IMR-90 (cell line): ENCODE data around the gene HEATR3. TPM values are rescaled to one million over a fixed set of nuclear protein-coding genes. Genes with fewer than 3 reads are reported as not detected.

Source experiments
- ATAC-seq: fragments of 200-7000 bp; cut with Tn5 transposase; 2 replicates; pipeline ENCODE4 v1.9.1; 2020; ENCODE audit warnings: low read depth, mild to moderate bottlenecking, moderate library complexity
- BruUV-seq: library from RNA; stranded (reverse); fragments of 400-500 nt; replicated peaks from 2 replicates; lab custom pipeline; 2021; lab: Mats Ljungman, UMichigan
- CTCF ChIA-PET: fragments of 300-600 bp; formaldehyde crosslinking; extraction: SDS; loops from one replicate; lab custom pipeline; 2021; ENCODE audit warnings: antibody characterized with exemption; lab: Yijun Ruan, JAX
- POLR2A ChIA-PET: fragments of 300-600 bp; sonication (Branson Sonifier 250); formaldehyde crosslinking; loops from one replicate; lab custom pipeline; 2022; ENCODE audit warnings: antibody characterized with exemption; ENCODE audit not compliant: unreplicated experiment; lab: Charles Lee
- DNase-seq: peaks from one replicate; pipeline ENCODE4 v3.0.0; 2013
- H2AFZ ChIP-seq: replicated peaks from 2 replicates; pipeline ENCODE3; 2013; ENCODE audit warnings: low read length, mild to moderate bottlenecking; ENCODE audit not compliant: poor library complexity
- H2AK5ac ChIP-seq: 2 replicates; pipeline ENCODE4 v1.6.1; 2013; ENCODE audit warnings: low read depth, low read length, inconsistent platforms
- H2AK9ac ChIP-seq: replicated peaks from 2 replicates; pipeline ENCODE3; 2013; ENCODE audit warnings: mild to moderate bottlenecking, low read depth, low read length, moderate library complexity; ENCODE audit not compliant: poor library complexity
- H2BK120ac ChIP-seq: 2 replicates; pipeline ENCODE4 v1.6.1; 2013; ENCODE audit warnings: low read depth, low read length, inconsistent platforms
- H2BK15ac ChIP-seq: 3 replicates; pipeline ENCODE4 v1.6.1; 2013; ENCODE audit warnings: low read depth, low read length, inconsistent platforms
- H2BK20ac ChIP-seq: 2 replicates; pipeline ENCODE4 v1.6.1; 2013; ENCODE audit warnings: low read depth, mild to moderate bottlenecking, inconsistent platforms, low read length, moderate library complexity
- H2BK5ac ChIP-seq: 2 replicates; pipeline ENCODE4 v1.6.1; 2013; ENCODE audit warnings: mild to moderate bottlenecking, low read depth, low read length, inconsistent platforms; ENCODE audit not compliant: poor library complexity, severe bottlenecking
- H3K14ac ChIP-seq: replicated peaks from 2 replicates; pipeline ENCODE4 v1.6.1; 2013; ENCODE audit warnings: low read depth, low read length, inconsistent platforms
- H3K18ac ChIP-seq: 2 replicates; pipeline ENCODE4 v1.6.1; 2013; ENCODE audit warnings: low read depth, low read length, control low read depth
- H3K23ac ChIP-seq: 2 replicates; pipeline ENCODE4 v1.6.1; 2013; ENCODE audit warnings: low read depth, low read length, inconsistent platforms
- H3K27ac ChIP-seq: 2 replicates; pipeline ENCODE4 v1.5.1; 2013; ENCODE audit warnings: mild to moderate bottlenecking, control low read depth, low read length; ENCODE audit not compliant: insufficient read depth
- H3K27me3 ChIP-seq: 2 replicates; pipeline ENCODE4 v1.6.1; 2013; ENCODE audit warnings: low read length; ENCODE audit not compliant: control insufficient read depth, insufficient read depth
- H3K36me3 ChIP-seq: 2 replicates; pipeline ENCODE4 v1.6.1; 2013; ENCODE audit warnings: low read length, mixed read lengths; ENCODE audit not compliant: control insufficient read depth, insufficient read depth
- H3K4ac ChIP-seq: 2 replicates; pipeline ENCODE4 v1.6.1; 2013; ENCODE audit warnings: low read depth, low read length, inconsistent platforms
- H3K4me1 ChIP-seq: 2 replicates; pipeline ENCODE4 v1.6.1; 2013; ENCODE audit warnings: low read length, mixed read lengths; ENCODE audit not compliant: control insufficient read depth, insufficient read depth
- H3K4me2 ChIP-seq: 2 replicates; pipeline ENCODE4 v1.6.1; 2013; ENCODE audit warnings: low read depth, mild to moderate bottlenecking, control low read depth, low read length, moderate library complexity
- H3K4me3 ChIP-seq: 2 replicates; pipeline ENCODE4 v1.5.1; 2013; ENCODE audit warnings: low read depth, mild to moderate bottlenecking, control low read depth, low read length, moderate library complexity; ENCODE audit not compliant: insufficient read depth
- H3K56ac ChIP-seq: 2 replicates; pipeline ENCODE4 v1.6.1; 2013; ENCODE audit warnings: low read length, inconsistent platforms; ENCODE audit not compliant: insufficient read depth; ENCODE audit errors: extremely low read depth
- H3K79me1 ChIP-seq, 2 experiments: 2 replicates each; pipeline ENCODE4 v1.6.1; 2013; ENCODE audit warnings: low read length in 2 of 2, inconsistent platforms in 1 of 2, low read depth in 1 of 2
- H3K9ac ChIP-seq: 2 replicates; pipeline ENCODE4 v1.6.1; 2013; ENCODE audit warnings: low read depth, low read length, control low read depth
- H3K9me1 ChIP-seq: 2 replicates; pipeline ENCODE4 v1.6.1; 2013; ENCODE audit warnings: low read length, inconsistent platforms; ENCODE audit not compliant: insufficient read depth
- H3K9me3 ChIP-seq: 2 replicates; pipeline ENCODE4 v1.6.1; 2013; ENCODE audit warnings: low read length; ENCODE audit not compliant: control insufficient read depth, insufficient read depth
- H4K20me1 ChIP-seq: 2 replicates; pipeline ENCODE4 v1.6.1; 2013; ENCODE audit warnings: low read length, inconsistent platforms; ENCODE audit not compliant: insufficient read depth
- H4K5ac ChIP-seq: 2 replicates; pipeline ENCODE4 v1.6.1; 2013; ENCODE audit warnings: mild to moderate bottlenecking, low read depth, low read length, control low read depth
- H4K8ac ChIP-seq, 2 experiments: 2 replicates each; pipeline ENCODE4 v1.6.1; 2013; ENCODE audit warnings: low read depth in 2 of 2, low read length in 2 of 2, control low read depth in 1 of 2, inconsistent platforms in 1 of 2
- H4K91ac ChIP-seq: 2 replicates; pipeline ENCODE4 v1.6.1; 2013; ENCODE audit warnings: low read depth, low read length, inconsistent platforms; ENCODE audit not compliant: insufficient read depth
- BHLHE40 ChIP-seq: fragments of 150-350 bp; IDR thresholded peaks from 2 replicates; pipeline ENCODE4 v1.6.1; 2016; ENCODE audit warnings: mild to moderate bottlenecking, low read depth, low read length
- CEBPB ChIP-seq: IDR thresholded peaks from 2 replicates; pipeline ENCODE4 v1.6.1; 2012; ENCODE audit warnings: low read depth, low read length, improper control_type of control experiment
- CHD1 ChIP-seq: IDR thresholded peaks from 2 replicates; pipeline ENCODE4 v1.6.1; 2012; ENCODE audit warnings: low read depth, low read length, improper control_type of control experiment
- FOS ChIP-seq: fragments of 150-350 bp; IDR thresholded peaks from 2 replicates; pipeline ENCODE4 v1.6.1; 2016; ENCODE audit warnings: low read depth, low read length
- MAFK ChIP-seq: IDR thresholded peaks from 2 replicates; pipeline ENCODE4 v1.6.1; 2012; ENCODE audit warnings: low read depth, low read length, improper control_type of control experiment
- MAZ ChIP-seq: IDR thresholded peaks from 2 replicates; pipeline ENCODE4 v1.6.1; 2012; ENCODE audit warnings: low read depth, mild to moderate bottlenecking, low read length, improper control_type of control experiment, moderate library complexity, borderline replicate concordance
- MXI1 ChIP-seq: IDR thresholded peaks from 2 replicates; pipeline ENCODE4 v1.6.1; 2012; ENCODE audit warnings: low read depth, mild to moderate bottlenecking, low read length, moderate library complexity, borderline replicate concordance
- NFE2L2 ChIP-seq: fragments of 150-350 bp; IDR thresholded peaks from 2 replicates; pipeline ENCODE4 v1.6.1; 2016; ENCODE audit warnings: low read depth, mild to moderate bottlenecking, low read length
- POLR2A ChIP-seq: IDR thresholded peaks from 2 replicates; pipeline ENCODE4 v1.6.1; 2012; ENCODE audit warnings: mild to moderate bottlenecking, low read depth, low read length
- RAD21 ChIP-seq: IDR thresholded peaks from 2 replicates; pipeline ENCODE4 v1.6.1; 2012; ENCODE audit warnings: low read length, improper control_type of control experiment
- RCOR1 ChIP-seq: IDR thresholded peaks from 2 replicates; pipeline ENCODE4 v1.6.1; 2012; ENCODE audit warnings: mild to moderate bottlenecking, low read length, improper control_type of control experiment; ENCODE audit not compliant: insufficient replicate concordance
- RFX5 ChIP-seq: IDR thresholded peaks from 2 replicates; pipeline ENCODE4 v1.8.0; 2012; ENCODE audit warnings: low read depth, mild to moderate bottlenecking, low read length, moderate library complexity
- SMC3 ChIP-seq: fragments of 150-350 bp; IDR thresholded peaks from 2 replicates; pipeline ENCODE4 v1.6.1; 2016; ENCODE audit warnings: low read depth, mild to moderate bottlenecking, antibody characterized with exemption, low read length, moderate library complexity
- WGBS, 2 experiments: methylation state at CpG; one replicate each; pipeline versions ENCODE4 v1.1.5 to v1.1.7; 2013; ENCODE audit warnings: missing lambda C conversion rate in 2 of 2; ENCODE audit not compliant: insufficient read length in 1 of 2; ENCODE audit errors: extremely low coverage in 2 of 2; 5-methylcytosine and 5-hydroxymethylcytosine counted together
- dilution Hi-C: fragments of 300-500 bp; cut with HindIII; formaldehyde crosslinking; loops from one replicate; pipeline ENCODE4 v1.14.3; 2018; ENCODE audit warnings: low sequenced_read_pairs; ENCODE audit not compliant: unreplicated experiment
- in situ Hi-C: fragments of 300-500 bp; cut with MboI; formaldehyde crosslinking; loops from 3 replicates; pipeline ENCODE4 v1.14.3; 2019; ENCODE audit warnings: low sequenced_read_pairs, inconsistent platforms, mixed read lengths
- intact Hi-C: fragments of 100-400 bp; cut with micrococcal nuclease; formaldehyde crosslinking; loops from 2 replicates; pipeline ENCODE4 v1.10.0; 2022
- polyA plus RNA-seq, 3 experiments: library from polyadenylated mRNA; depleted of rRNA; stranded (reverse); fragments of >200 nt; gene quantifications; 2 replicates each; pipeline ENCODE4 v1.2.3, GENCODE V29; 2012; ENCODE audit warnings: low replicate concordance in 1 of 3
- total RNA-seq: library from RNA; depleted of rRNA; stranded (reverse); fragments of >200 nt; gene quantifications from 2 replicates; pipeline ENCODE4 v1.2.3, GENCODE V29; 2012
- TF ChIP-seq, protein P1 (sequence below): conservative IDR thresholded peaks from 2 replicates; pipeline ENCODE4 v1.5.1; 2012; ENCODE audit warnings: mild to moderate bottlenecking, low read depth, low read length, improper control_type of control experiment
- TF ChIP-seq, protein P2 (sequence below): fragments of 150-350 bp; IDR thresholded peaks from 2 replicates; pipeline ENCODE4 v1.6.1; 2017; ENCODE audit warnings: mild to moderate bottlenecking, antibody characterized with exemption, low read length, low read depth
- TF ChIP-seq, protein P3 (sequence below): fragments of 150-350 bp; IDR thresholded peaks from 2 replicates; pipeline ENCODE4 v1.6.1; 2016; ENCODE audit warnings: low read depth, mild to moderate bottlenecking, low read length, moderate library complexity, borderline replicate concordance

HEATR3 gene
- total and polyA plus RNA-seq, 2 of the 4 experiments (the other 2 are of a cell fraction) = 9.4 to 21.1 TPM

DNA sequence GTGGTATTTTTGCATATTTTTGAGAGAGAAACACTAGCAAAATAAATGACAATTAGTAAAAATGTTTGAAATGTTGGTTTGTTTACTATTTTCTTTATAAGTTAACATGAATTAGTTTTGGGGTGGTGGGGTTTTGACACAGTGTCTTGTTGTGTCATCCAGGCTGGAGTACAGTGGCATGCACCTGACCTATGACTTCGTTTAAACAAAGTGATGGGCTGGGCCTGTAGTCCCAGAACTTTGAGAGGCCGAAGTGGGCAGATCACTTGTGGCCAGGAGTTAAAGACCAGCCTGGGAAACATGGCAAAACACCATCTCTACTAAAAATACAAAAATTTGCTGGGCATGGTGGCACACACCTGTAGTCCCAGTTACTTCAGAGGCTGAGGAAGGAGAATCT is 17.9 kb upstream of the HEATR3 start:
- Histone ChIP-seq H2AK9ac (no peak overlapping the region), H3K27ac (no peak overlapping the region), H4K20me1 (no peaks in the 10 kb centered on the region), H2BK5ac (no peak overlapping the region), H2AFZ (no peak overlapping the region), H3K79me1 (no peaks in the 10 kb centered on the region), H3K18ac (no peak overlapping the region), H3K9ac (no peak overlapping the region), H3K4me2 (no peak overlapping the region), H3K23ac (no peak overlapping the region), H2BK120ac (no peak overlapping the region), H3K4me3 (no peak overlapping the region), H3K56ac (no peak overlapping the region), H2BK15ac (no peak overlapping the region), H3K14ac (no peak overlapping the region), H4K5ac (no peak overlapping the region), H4K91ac (no peak overlapping the region), H4K8ac (no peak overlapping the region), H2AK5ac (no peak overlapping the region), H3K4ac (no peak overlapping the region), H3K9me1 (no peaks in the 10 kb centered on the region), H3K36me3 (no peaks in the 10 kb centered on the region), H3K4me1 (no peaks in the 10 kb centered on the region), H3K27me3 (peaks cover 6% of the 10 kb centered on the region), H3K9me3 (no peaks in the 10 kb centered on the region), H2BK20ac (no peak overlapping the region)
- ChIA-PET POLR2A (no interaction called here), CTCF (interaction anchor here (0.7 kb wide), 1 partner anchor 13 kb away, joined by 3 read pairs; no protein-coding TSS in a partner anchor)
- in situ Hi-C loops = no loop called here
- no peak for DNase-seq
- intact Hi-C loops = no loop called here
- no CpG with 5 or more reads among the region's 2 CpGs for WGBS, 2 experiments
- dilution Hi-C loops = no loop called here
- no peak for ATAC-seq
- TF ChIP-seq, protein P1, sequence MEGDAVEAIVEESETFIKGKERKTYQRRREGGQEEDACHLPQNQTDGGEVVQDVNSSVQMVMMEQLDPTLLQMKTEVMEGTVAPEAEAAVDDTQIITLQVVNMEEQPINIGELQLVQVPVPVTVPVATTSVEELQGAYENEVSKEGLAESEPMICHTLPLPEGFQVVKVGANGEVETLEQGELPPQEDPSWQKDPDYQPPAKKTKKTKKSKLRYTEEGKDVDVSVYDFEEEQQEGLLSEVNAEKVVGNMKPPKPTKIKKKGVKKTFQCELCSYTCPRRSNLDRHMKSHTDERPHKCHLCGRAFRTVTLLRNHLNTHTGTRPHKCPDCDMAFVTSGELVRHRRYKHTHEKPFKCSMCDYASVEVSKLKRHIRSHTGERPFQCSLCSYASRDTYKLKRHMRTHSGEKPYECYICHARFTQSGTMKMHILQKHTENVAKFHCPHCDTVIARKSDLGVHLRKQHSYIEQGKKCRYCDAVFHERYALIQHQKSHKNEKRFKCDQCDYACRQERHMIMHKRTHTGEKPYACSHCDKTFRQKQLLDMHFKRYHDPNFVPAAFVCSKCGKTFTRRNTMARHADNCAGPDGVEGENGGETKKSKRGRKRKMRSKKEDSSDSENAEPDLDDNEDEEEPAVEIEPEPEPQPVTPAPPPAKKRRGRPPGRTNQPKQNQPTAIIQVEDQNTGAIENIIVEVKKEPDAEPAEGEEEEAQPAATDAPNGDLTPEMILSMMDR = no peak
- no peak for TF ChIP-seq CHD1
- TF ChIP-seq CEBPB = no peak
- TF ChIP-seq, protein P2, sequence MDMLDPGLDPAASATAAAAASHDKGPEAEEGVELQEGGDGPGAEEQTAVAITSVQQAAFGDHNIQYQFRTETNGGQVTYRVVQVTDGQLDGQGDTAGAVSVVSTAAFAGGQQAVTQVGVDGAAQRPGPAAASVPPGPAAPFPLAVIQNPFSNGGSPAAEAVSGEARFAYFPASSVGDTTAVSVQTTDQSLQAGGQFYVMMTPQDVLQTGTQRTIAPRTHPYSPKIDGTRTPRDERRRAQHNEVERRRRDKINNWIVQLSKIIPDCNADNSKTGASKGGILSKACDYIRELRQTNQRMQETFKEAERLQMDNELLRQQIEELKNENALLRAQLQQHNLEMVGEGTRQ = no peak
- no peak for TF ChIP-seq RCOR1
- no peak for TF ChIP-seq RFX5
- no peak for TF ChIP-seq MAFK
- TF ChIP-seq SMC3 = no peak
- no peak for TF ChIP-seq MXI1
- TF ChIP-seq, protein P3, sequence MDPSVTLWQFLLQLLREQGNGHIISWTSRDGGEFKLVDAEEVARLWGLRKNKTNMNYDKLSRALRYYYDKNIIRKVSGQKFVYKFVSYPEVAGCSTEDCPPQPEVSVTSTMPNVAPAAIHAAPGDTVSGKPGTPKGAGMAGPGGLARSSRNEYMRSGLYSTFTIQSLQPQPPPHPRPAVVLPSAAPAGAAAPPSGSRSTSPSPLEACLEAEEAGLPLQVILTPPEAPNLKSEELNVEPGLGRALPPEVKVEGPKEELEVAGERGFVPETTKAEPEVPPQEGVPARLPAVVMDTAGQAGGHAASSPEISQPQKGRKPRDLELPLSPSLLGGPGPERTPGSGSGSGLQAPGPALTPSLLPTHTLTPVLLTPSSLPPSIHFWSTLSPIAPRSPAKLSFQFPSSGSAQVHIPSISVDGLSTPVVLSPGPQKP = no peak
- TF ChIP-seq BHLHE40 = no peak
- no peak for TF ChIP-seq MAZ
- TF ChIP-seq POLR2A = no peak
- no peak for TF ChIP-seq NFE2L2
- no peak for TF ChIP-seq RAD21
- no peak for TF ChIP-seq FOS
- BruUV-seq = no TSS peak
